Astrocyte of the cerebellum (primary cell): ENCODE results near the gene RPRM.

Experiments
- DNase-seq: peaks from one replicate; pipeline ENCODE4 v3.0.0-alpha.2; 2011; ENCODE audit warnings: low read depth
- H3K4me3 ChIP-seq: 2 replicates; pipeline ENCODE4 v1.5.1; 2011; ENCODE audit warnings: mild to moderate bottlenecking, low read depth, low read length, moderate library complexity
- CTCF ChIP-seq: IDR thresholded peaks from 2 replicates; pipeline ENCODE4 v1.5.1; 2012; ENCODE audit warnings: low read length, low read depth, moderate library complexity, mild to moderate bottlenecking; ENCODE audit errors: missing control alignments
- in situ Hi-C: cut with HindIII; loops from 2 replicates; pipeline ENCODE4 v1.10.0; 2017; ENCODE audit warnings: low sequenced_read_pairs

Gene RPRM

GRCh38 chr2:153497938-153498629 lies 19.5 kb upstream of the RPRM start:
- TF ChIP-seq CTCF = no peak
- in situ Hi-C loops = no loop called here
- DNase-seq = no peak
- H3K4me3 ChIP-seq = no peak overlapping the region

GRCh38 chr2:153495725-153496124 lies 17.2 kb upstream of the RPRM start:
- in situ Hi-C loops = no loop called here
- DNase-seq = no peak
- TF ChIP-seq CTCF = no peak
- H3K4me3 ChIP-seq = no peak overlapping the region

- no peak for TF ChIP-seq CTCF
- no peak for DNase-seq
- in situ Hi-C loops = no loop called here
- H3K4me3 ChIP-seq = no peak overlapping the region
These were observed 9.5 kb upstream of the RPRM start for GRCh38 chr2:153488072-153488471.

GRCh38 chr2:153487448-153487847 lies 8.9 kb upstream of the RPRM start:
- in situ Hi-C loops = no loop called here
- no peak overlapping the region for H3K4me3 ChIP-seq

GRCh38 chr2:153479573-153479972 lies 1.0 kb upstream of the RPRM start:
- TF ChIP-seq CTCF = no peak
- in situ Hi-C loops = no loop called here
- DNase-seq = no peak
- H3K4me3 ChIP-seq = no peak overlapping the region

More at GRCh38 chr2:153487448-153487847, 8.9 kb upstream of the RPRM start:
- TF ChIP-seq CTCF = no peak
- DNase-seq = no peak

GRCh38 chr2:153477636-153478288 lies 800 bp downstream of the RPRM start:
- no peak for TF ChIP-seq CTCF
- H3K4me3 ChIP-seq = peak overlapping the region; percentile 42
- no peak for DNase-seq
- in situ Hi-C loops = no loop called here
